GM23248 (cell line): ENCODE data around the gene MYO5C.

Source experiments
- EZH2 ChIP-seq: fragments of 200-600 bp; sonication (generic); IDR thresholded peaks from 2 replicates; pipeline ENCODE4 v1.6.1; 2018; ENCODE audit warnings: antibody characterized with exemption, mild to moderate bottlenecking; ENCODE audit not compliant: insufficient read depth, poor library complexity, severe bottlenecking
- EZH2phosphoT487 ChIP-seq: fragments of 200-600 bp; sonication (generic); IDR thresholded peaks from 2 replicates; pipeline ENCODE4 v1.6.1; 2018; ENCODE audit warnings: antibody characterized with exemption, moderate library complexity, mild to moderate bottlenecking, low read depth; ENCODE audit not compliant: insufficient read depth

- no peak for TF ChIP-seq EZH2phosphoT487
- no peak for TF ChIP-seq EZH2
These were observed 133.3 kb downstream of the MYO5C start for GRCh38 chr15:52162260-52162659.
